LoVo (cell line): ENCODE measurements around the gene CASP12.

Experiments used
- DNase-seq: peaks from one replicate; pipeline ENCODE4 v3.0.0-alpha.2; 2016; ENCODE audit warnings: low spot score

Gene CASP12

DNA sequence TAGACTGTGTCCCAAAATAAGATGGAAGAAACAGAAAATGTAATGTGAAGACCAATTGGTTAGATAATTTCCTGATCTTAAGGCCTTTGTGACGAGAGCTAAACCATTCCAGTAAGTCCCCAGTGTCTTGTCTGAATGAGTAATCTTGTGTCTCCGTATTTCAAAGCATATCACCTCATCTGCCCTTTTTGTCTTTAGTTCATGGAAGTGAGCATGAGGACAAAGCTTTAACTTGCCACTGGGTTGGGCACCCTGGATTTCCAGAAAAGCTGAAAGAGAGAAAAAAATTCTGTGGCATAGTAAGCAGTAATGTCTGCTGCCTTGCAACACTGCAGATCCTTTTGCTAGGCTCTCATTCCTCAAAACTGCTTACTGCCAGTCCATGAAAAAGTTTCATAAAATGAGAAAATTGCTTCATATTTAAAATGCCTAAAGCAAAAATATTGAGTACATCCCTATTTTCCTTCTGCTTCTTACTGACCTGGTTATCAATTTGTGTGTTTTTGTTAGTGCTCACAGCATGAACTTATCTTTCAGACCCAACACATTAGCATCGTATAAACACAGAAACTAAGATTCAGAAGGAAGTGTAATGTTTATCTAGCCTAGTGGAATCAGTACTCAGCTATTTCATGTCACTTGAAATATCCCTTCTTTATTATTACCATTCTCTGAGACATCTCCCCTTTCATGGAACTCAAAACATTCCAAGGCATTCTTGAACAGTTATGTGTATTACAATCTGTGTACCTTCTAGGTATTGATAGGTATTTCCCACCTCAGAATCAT lies 5.3 kb downstream of the CASP12 start:
- no peak for DNase-seq

DNA sequence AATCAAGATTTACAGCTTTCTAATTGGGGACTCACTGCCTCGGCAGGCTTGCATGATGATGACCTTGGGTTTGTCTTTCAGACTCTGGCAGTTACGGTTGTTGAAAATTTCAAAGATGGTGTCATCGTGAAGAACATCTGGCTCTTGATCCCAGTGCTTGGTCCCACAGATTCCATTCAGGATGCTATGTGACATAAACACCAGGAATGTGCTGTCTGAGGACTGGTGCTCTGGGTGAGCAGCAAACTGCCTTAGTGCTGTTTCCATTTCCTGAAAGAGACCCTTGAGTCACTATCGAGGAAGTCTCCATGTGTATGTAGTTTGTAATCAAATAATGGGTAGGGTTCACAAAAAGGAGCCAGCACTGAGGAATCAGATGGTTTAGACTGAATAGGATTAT lies 7.1 kb downstream of the CASP12 start:
- no peak for DNase-seq

DNA sequence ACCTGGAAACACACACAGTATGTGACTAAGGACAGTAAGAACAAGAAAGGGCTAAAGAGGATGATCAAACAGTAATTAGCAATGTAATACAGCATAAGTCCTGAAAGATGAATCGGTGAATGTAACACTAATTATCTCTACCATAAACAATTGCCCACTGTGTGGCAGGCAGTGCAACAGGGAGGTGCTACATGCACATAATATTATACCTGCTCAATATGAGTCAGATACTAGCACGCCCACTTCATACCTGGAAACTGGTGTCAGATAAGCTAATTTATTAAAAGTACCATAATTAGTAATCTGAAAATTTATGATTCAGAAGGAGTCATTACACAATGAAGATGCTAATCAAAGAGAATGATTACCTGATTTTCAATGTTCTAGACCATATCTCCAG lies 14.9 kb downstream of the CASP12 start:
- DNase-seq, result no peak

DNA sequence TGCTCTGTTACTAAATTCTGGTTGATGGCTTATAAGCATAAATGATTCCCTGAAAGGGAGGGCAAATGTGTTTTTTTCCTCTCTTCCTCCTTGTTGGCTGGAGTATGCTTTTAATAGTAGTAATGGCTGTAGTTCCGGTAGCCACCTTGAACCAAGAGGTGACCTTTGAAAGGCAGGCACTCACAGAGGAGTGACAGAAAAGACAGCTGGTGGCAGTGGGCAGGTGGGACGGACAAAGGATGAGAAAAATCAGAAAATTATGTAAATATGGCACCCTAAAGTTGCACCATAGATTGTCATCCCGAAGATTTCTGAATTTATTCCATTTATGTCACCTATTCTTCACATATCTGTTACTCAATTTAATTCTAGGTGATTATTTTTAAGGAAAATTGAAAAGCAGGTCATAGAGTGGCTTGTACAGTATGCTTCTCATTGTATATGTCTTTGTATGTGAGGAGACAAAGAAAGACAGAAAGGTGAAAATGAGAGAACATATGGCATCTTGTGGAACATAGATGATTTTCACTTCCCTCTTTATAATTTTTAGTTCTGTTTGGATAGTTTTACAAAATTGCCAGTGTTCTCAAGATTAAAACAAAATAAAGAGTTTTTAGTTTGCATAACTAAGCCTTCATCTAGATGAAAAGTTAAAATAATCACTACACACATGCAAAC lies 17.0 kb downstream of the CASP12 start:
- no peak for DNase-seq

DNA sequence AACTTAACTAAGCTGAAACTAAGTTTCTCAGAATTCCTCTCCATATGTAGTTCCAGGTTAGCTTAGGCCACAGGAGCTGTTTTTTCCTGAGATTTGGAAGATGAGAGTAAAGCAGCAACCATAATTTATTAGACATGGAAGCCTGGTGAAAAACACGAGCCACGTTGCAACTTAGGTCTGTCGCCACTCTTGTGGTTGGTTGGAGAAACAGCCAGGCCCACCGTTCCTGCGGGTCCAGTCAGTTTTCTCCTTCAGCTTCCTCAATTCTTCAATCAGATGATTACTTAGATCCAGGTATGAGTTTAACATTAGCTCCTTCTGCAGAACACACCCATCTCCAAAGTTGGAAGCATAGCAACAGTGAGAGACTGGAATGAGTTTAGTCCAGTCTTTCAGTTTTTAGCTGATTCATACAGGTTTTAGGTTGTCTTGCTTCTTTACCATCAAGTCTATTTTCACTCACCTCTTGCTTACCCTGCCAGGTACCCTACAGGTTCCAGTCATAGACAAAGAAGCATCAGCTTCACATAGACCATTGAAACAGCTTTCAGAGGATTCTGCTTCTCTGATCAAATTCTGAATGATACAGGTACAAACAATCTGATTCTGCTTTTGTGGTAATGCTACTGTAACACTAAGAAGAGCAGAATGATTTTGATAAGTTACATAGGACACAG lies 18.6 kb downstream of the CASP12 start:
- no peak for DNase-seq

DNA sequence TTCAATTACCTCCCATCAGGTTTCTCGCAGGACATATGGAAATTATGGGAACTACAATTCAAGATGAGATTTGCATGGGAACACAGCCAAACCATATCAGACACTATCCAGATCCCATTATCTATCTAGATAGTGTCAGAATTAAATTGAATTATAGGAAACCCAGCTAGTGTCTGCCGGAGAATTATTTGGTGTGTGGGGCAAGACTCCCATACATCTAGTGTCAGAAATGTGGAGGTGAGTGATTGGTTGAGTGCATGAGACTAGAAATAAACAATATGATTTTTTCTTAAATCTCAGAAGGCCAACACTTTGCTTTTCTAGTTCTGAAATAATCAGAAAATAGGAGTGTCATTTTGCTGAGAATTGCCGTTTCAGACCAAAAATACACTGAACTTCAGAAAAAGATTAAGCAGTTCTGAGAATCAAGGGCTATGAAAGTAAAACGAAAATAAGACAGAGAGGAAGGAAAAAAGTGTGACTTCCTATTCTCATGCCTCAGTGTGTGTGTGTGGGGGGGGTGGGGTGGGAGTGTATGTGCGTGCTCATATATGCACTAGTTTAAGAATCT lies 21.3 kb downstream of the CASP12 start:
- DNase-seq, result no peak

DNA sequence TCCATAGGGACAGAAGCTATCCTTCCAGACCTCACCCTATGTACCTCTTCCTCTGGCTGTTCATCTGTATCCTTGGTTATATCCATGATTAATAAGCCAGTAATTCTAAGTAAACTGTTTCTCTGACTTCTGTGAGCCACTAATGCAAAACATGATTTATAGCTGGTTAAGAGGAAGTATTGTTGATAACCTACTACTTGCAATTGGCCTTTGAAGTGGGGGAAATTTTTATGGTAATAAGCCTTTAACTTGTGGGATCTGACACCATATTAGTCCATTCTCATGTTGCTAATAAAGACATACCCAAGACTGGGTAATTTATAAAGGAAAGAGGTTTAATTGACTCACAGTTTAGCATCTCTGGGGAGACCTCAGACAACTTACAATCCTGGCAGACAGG lies 21.9 kb downstream of the CASP12 start:
- DNase-seq, result no peak

DNA sequence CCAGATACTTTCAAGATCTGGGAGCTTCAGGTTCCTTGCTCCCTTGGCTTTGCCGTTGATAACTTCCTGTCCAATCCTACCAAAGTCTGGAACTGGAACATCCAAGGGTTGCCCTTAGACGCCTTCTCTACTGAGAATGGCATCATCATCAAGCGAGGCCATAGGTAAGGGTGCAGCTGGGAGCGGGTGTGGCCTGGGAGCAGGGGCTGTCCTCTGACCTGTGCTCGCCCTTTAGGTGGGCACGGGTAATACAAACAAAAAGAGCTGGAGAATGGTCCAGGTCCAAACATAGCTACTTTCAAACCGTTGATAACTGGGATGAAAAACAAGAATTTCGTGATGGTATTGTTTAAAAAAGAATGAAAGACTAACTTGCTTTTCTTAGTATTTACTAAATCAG lies 25.0 kb downstream of the CASP12 start:
- no peak for DNase-seq

DNA sequence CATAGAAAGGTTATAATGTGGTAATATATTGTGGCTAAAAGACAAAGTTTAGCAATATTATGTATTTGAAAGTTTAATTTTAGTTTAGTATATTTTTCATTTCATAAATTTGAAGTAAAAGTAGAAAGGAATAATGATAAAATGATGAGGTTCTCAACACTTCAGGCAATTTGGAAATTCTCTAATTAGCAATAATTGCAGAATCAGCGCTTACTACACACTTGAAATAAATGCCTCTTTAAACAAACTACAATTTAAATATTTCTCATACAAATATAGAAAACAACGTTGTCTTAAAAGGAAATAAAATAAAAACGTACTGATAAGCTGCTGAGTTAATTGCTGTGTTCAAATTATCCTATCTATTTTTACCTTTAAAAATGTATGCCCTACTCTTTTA lies 25.9 kb downstream of the CASP12 start:
- no peak for DNase-seq

DNA sequence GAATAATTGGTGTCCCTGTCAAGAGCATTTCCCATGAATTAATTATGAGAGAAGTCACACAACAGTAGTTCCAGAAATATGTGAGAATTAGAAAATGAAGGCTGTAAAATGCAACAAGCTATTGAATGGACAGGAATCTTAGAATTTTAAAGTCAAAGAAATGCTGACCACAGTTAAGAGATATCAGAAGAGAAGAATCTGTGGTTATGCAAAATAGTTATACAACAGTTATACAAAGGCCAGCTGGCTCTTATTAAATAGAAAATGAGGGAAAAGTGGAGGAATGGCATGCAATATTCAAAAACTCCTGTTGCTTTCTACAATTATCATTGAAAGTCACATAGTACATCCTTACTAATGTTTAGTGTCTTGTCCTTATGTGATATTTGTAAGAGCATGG lies 27.4 kb downstream of the CASP12 start:
- DNase-seq, result no peak

DNA sequence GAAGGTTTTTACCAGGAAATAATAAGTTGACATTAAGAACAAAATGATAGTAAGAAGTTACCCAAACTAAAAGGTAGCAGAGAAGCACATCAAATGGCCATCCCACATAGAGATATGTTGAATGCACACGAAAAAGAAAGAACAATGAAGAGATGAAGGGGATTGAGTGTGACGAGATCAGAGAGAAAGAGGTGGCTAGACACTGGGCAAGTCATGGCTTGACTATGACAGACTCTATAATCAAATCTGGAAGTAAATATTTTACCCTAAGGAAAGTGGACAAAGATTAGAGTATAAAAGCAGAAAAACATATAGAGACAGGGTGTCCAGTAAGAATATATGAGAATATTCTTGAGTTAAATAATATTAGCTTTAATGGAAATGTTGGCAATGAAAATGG lies 31.4 kb downstream of the CASP12 start:
- DNase-seq, result no peak

DNA sequence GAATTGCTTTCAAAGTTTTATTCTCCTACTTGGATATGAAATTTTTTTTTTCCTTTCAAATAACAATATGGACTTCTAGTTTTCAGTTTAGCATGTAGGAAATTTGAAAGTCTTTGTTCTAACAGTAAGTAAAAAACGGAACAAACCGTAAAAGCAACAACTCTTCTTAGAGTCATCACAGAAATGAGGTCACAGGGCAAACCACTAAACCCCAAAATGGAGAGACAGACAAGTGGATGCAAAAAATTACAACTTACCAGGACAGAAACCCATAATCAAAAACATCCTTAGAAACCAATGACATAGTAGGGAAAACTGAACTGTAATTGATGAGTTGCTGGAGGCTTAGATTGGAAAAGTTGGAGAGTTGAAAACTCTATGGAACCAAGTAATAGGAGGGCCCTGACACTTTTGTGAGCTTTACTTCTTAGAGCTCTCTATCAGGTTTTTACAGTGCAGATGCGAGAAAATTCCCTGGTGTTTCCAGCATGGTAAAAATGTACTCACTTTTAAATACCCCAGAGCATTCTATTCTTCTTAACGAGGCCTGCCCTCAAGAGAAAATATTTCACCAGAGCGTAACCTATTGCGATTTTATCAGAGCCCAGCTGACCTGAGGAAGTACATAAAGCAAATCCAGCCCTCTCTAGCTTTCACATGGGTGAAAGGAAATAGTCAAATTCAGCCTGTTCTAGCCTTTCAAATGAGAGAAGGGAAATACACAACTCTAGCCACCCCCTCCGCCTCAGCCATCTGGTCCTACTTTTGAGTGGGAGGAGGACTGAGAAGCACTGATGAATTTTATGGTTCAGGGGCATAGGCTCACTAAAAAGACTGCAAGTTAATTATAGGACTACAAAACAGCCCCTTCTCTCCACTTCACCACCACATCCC lies 39.1 kb downstream of the CASP12 start:
- DNase-seq, result no peak

DNA sequence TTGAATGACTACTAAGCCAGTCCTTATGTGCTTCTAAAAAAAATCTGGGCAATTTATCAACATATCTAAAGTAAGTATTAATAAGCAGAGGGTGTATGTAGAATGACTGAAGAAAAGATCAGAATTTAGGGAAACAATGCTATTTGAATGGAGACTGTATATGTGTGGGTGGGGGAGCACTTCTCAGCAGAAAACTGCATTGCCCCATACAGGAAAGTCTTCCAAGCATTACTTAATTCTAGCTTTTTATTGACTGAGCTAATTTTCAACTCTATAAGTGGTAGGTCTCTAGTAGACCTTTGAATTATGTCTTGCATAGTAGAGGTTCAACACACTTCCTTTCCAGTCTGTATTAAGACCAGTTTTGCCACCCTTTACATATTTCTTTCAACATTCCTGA lies 41.7 kb downstream of the CASP12 start:
- no peak for DNase-seq

DNA sequence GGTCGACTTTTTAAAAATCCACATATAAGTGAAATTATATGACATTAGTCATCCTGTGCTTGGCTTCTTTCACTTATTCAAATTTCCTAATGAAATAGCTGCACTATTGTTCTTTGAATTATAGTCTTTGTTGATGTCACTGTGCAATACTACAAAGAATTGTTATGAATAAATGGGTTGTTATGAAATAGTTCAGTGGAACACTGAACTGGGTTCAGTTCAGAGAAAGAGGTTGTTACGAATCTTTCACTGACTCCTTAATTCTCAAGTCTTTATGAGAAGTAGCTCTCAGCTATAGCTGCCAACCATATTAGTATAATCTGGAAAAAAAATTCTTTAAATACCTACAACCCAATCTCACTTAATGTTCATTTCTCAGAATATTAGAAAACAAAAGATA lies 42.3 kb downstream of the CASP12 start:
- no peak for DNase-seq

DNA sequence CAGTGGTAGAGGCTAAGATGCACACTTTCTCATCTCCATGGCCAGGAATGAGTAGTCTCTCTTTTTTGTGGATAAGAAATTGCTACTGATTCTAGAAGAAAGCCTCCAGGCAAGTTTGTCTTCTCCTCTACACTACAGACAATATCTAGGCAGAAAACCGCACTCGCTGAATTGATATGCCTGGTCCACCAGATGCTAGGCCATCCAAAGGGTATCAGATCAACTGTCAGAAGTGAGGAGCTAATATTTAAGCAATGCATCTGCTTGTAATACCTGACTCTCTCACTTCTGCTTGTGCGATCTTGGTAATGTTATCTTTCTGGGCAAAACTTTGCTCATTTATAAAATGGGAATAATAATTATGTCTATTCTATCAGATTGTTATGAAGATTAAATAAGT lies 45.0 kb downstream of the CASP12 start:
- no peak for DNase-seq

DNA sequence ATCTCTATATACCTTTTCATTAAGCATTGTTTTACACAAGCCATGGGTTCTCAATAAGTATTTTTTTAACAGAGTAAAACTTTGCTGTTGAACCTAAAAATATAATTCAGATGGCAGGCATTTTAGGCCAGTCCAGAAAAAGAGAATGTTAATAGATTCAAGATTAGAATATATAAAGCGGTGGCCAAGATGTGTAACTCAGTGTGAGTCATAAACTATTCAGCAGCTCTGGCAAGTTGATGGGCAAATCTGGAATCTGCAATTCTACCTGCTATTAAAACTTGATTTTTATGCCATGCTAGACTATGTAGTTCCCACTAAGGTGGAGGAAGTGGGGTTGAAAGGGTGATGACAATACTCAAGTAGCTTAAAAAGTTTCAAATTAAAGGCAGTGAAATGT lies 45.4 kb downstream of the CASP12 start:
- no peak for DNase-seq

DNA sequence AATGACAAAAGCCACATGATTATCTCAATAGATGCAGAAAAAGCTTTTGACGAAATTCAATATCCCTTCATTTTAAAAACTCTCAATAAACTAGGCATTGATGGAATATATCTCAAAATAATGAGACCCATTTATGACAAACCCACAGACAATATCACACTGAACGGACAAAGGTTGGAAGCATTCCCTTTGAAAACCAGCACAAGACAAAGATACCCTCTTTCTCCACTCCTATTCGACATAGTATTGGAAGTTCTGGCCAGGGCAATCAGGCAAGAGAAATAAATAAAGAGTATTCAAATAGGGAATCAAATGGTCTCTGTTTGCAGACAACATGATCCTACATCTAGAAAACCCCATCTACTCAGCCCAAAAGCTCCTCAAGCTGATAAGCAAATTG lies 52.0 kb downstream of the CASP12 start:
- no peak for DNase-seq

DNA sequence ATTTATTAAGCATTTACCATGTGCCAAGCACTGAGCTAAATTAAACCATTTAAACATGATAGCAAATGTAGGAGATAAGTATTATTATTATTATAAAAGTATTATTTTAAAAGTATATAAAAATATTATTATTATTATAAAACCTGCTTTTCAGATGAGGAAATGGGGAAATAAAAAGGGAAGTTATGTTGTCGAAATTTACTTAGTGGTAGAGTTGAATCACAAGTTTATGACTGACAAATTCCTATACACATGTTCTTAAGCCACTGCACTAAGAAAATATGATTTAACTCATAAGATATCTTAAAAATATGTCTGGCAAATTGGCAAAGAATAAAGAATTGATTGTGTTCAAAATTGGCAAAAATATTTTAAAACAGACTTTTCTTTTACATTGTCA lies 53.8 kb downstream of the CASP12 start:
- no peak for DNase-seq

DNA sequence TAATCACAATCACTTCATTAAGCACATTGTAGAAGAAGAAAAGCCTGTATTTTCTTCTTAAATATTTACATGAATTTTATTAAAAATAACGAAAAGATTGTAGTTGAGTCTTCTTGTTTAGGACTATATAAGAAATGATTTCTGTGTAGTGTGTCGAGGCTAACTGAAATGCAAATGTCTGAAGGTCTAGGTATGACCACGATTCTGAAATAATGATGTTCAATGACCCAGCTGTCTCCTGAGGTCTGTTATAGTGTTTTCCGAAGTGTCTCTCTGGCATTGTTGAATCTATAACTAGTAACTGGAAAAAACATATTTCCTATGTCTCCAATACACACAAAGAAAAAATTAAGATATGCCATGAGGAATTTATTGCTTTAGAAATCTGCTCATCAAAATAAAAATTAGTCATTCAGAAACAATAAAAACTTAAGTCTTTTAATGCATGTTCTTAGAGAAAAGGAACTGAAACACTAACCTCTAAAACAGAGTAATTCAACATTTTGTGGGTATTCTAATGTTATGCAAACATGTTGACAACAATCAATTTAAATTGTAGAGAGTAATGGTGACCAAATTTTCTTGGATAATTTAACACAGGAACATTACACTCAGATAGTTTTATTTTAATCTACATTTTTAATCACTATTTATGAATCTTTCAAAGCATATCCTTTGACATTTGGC lies 55.0 kb downstream of the CASP12 start:
- DNase-seq, result no peak

DNA sequence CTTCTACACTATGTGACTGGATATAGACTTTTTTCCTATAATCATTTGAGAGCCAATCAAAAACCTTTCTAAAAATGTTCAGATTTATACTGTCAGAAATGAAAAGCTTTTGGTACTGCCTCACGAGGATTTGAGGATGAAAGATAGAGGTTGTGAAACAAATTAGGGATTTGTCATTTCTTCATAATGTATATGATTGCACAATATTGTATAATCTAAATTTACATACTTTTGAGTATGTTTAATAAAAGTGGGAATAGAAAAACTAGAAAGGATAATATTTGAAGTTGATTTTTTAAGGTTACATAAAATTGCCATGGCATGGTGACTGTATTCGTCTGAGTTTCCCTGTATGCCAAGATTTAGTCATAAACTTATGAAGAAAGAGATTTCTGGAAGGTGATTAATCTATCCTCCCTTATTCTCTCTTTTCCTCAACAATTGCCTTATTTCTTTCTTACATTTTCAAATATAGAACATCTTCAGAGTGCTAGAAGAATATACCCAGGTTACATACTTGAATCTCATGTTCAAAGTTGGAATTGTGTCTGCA lies 56.2 kb downstream of the CASP12 start:
- no peak for DNase-seq

DNA sequence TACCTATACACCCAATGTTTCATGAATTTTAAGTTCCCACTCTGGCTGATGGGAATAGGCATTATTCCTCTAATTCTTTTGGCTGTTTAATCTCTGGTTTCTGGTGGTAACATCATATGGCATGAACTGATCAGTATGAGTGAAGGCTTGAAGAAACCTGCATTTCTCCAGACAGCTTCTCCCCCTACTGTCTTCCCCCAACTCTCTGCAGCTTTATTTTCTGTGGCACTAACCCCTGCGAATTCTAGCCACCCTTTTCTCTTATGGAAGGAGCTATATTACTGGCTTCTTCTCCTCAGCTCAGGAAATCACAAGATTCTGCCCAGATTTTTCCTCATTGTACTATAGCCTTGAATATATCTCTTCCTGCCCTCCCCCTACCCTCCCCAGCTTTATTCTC lies 57.1 kb downstream of the CASP12 start:
- DNase-seq, result no peak
